Heart left ventricle (tissue), 16 donors: Measurements from ENCODE around the gene FKBP15. TPM values are rescaled to one million over a fixed set of nuclear protein-coding genes. Genes with fewer than 3 reads are reported as not detected.
A peak's percentile ranks its signal among the peaks of the same experiment; 100 is the strongest.

ENCODE experiments used
- ATAC-seq, 4 donors: fragments of 200-7000 bp; cut with Tn5 transposase; one replicate each; pipeline ENCODE4 v1.9.1; 2020 to 2022; ENCODE audit warnings: moderate library complexity in 4 of 4, mild to moderate bottlenecking in 3 of 4, moderate number of reproducible peaks in 1 of 4
- DNase-seq, 5 donors: peaks; one replicate each; pipeline ENCODE4 v3.0.0-alpha.2; 2020
- H3K27ac ChIP-seq, 12 donors: fragments of 200-600 bp; sonication (generic) in 4 of 12; one replicate each; pipeline versions ENCODE4 v1.5.0 to v1.8.0; 2016 to 2022; ENCODE audit warnings: mild to moderate bottlenecking in 2 of 12
- H3K27me3 ChIP-seq, 9 donors: fragments of 200-600 bp; sonication (generic) in 2 of 9; one replicate each; pipeline versions ENCODE4 v1.5.1 to v1.8.0; 2016 to 2022; ENCODE audit warnings: mild to moderate bottlenecking in 3 of 9
- H3K36me3 ChIP-seq, 9 donors: fragments of 200-600 bp; sonication (generic) in 2 of 9; one replicate each; pipeline versions ENCODE4 v1.5.0 to v1.8.0; 2018 to 2022; ENCODE audit warnings: mild to moderate bottlenecking in 2 of 9
- H3K4me1 ChIP-seq, 12 donors: fragments of 200-600 bp; sonication (generic) in 4 of 12; one replicate each; pipeline versions ENCODE4 v1.5.0 to v1.8.0; 2016 to 2022; ENCODE audit warnings: mild to moderate bottlenecking in 3 of 12
- H3K4me3 ChIP-seq, 12 donors: fragments of 200-600 bp; sonication (generic) in 4 of 12; one replicate each; pipeline versions ENCODE4 v1.5.0 to v1.8.0; 2017 to 2022; ENCODE audit warnings: mild to moderate bottlenecking in 9 of 12, moderate library complexity in 4 of 12
- H3K9me3 ChIP-seq, 12 donors: fragments of 200-600 bp; sonication (generic) in 4 of 12; one replicate each; pipeline versions ENCODE4 v1.5.0 to v1.8.0; 2016 to 2022; ENCODE audit warnings: mild to moderate bottlenecking in 1 of 12
- POLR2A ChIP-seq, 2 donors: fragments of 450-650 bp; IDR thresholded peaks; one replicate each; pipeline ENCODE4 v1.6.1; 2017; ENCODE audit warnings: antibody characterized with exemption in 2 of 2, mild to moderate bottlenecking in 2 of 2, moderate library complexity in 2 of 2
- WGBS, 4 donors: extraction: QIAGEN DNeasy Blood & Tissue Kit in 2 of 4; methylation state at CpG; one replicate each; pipeline versions ENCODE4 v1.1.5 to v1.1.7; 2013 to 2018; 5-methylcytosine and 5-hydroxymethylcytosine counted together
- intact Hi-C, 10 donors: fragments of 100-400 bp; cut with DNase I; formaldehyde crosslinking; loops; one replicate each; pipeline versions ENCODE4 v1.11.1 to v1.14.2; 2022
- polyA plus RNA-seq, 2 donors: library from polyadenylated mRNA; stranded (reverse); fragments of 200-250 nt; gene quantifications; one replicate each; pipeline ENCODE4 v1.2.3, GENCODE V29; 2013
- total RNA-seq, 9 donors: library from RNA; depleted of rRNA in 2 of 9; stranded (reverse); fragments of >200 nt in 2 of 9; fragmentation: NEBNext Ultra II Directional in 3 of 9; extraction: Animal tissue kit (Norgen Biotek cat#: 25700) in 3 of 9; gene quantifications; one replicate each; pipeline versions ENCODE4 v1.1.0 to v1.2.4, GENCODE V29; 2016 to 2023
- TF ChIP-seq, protein P1 (sequence below), 12 donors: fragments of 200-600 bp; sonication (generic) in 4 of 12; IDR thresholded peaks; one replicate each; pipeline versions ENCODE4 v1.5.0 to v1.8.0; 2018 to 2022; ENCODE audit warnings: antibody characterized with exemption in 12 of 12, mild to moderate bottlenecking in 5 of 12
- donor health status: ischemic (EF 13 %, LVEDD 7.1; RV severe dilation, severe dysfunction).
- donor health status: healthy with polysubstance abuse.
- donor health status: DM: no; HTN: yes; CAD: no.
- donor health status: DM: no; HTN: no; CAD: no.
- donor health status: ischemic (EF 25% LVEDD 6.9; RV normal size, moderate dysfunction).
- donor health status: ischemic (EF 25% LVEDD 5.7; RV mildly dilated, moderate dysfunction).
- donor health status: healthy.
- donor health status: DM: yes; HTN: yes; CAD: no.
- donor health status: ischemic (EF 35%, LVEDD 5.7; RV mildly dilated, moderate dysfunction).
- donor health status: nonischemic (EF 11% LVEDD 7.7; RV severe dilation, severe dysfunction).
- donor health status: DM: yes; HTN: yes; CAD: no.
- donor health status: PGD.
- donor health status: ischemic (EF 29% LVEDD 5.4; RV normal size, mild dysfunction).
- donor health status: nonischemic (EF 23%, LVEDD 6.1; RV moderate dilation, normal function).

The FKBP15 gene
- total and polyA plus RNA-seq, 11 donors, result 9.9 to 45.5 (median 18.3) TPM

- ATAC-seq (peak; percentile 57 to 79 (median 75)), DNase-seq (peak; percentile 57 to 80 (median 68))
- WGBS, 4 donors, result 39 to 51% (median 41%) methylated on average over 4 of the region's 4 CpGs
- Histone ChIP-seq H3K9me3 (no peaks in the 10 kb centered on the region), H3K4me3 (no peak overlapping the region), H3K27me3 (no peaks in the 10 kb centered on the region), H3K4me1 (peaks cover 0 to 32% (median 12%) of the 10 kb centered on the region in 12 donors), H3K27ac (peak overlapping the region in 3 of 12 donors; percentile 4 to 39 (median 35)), H3K36me3 (peaks cover 0 to 100% (median 92%) of the 10 kb centered on the region in 9 donors)
- no peak for TF ChIP-seq POLR2A (IDR thresholded peaks at IDR 0.05)
- TF ChIP-seq, protein P1, sequence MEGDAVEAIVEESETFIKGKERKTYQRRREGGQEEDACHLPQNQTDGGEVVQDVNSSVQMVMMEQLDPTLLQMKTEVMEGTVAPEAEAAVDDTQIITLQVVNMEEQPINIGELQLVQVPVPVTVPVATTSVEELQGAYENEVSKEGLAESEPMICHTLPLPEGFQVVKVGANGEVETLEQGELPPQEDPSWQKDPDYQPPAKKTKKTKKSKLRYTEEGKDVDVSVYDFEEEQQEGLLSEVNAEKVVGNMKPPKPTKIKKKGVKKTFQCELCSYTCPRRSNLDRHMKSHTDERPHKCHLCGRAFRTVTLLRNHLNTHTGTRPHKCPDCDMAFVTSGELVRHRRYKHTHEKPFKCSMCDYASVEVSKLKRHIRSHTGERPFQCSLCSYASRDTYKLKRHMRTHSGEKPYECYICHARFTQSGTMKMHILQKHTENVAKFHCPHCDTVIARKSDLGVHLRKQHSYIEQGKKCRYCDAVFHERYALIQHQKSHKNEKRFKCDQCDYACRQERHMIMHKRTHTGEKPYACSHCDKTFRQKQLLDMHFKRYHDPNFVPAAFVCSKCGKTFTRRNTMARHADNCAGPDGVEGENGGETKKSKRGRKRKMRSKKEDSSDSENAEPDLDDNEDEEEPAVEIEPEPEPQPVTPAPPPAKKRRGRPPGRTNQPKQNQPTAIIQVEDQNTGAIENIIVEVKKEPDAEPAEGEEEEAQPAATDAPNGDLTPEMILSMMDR (IDR thresholded peaks at IDR 0.05), result no peak
- intact Hi-C loops, result no loop called here
Observed at GRCh38 chr9:113164536-113165300, 56.4 kb downstream of the FKBP15 start.

DNA sequence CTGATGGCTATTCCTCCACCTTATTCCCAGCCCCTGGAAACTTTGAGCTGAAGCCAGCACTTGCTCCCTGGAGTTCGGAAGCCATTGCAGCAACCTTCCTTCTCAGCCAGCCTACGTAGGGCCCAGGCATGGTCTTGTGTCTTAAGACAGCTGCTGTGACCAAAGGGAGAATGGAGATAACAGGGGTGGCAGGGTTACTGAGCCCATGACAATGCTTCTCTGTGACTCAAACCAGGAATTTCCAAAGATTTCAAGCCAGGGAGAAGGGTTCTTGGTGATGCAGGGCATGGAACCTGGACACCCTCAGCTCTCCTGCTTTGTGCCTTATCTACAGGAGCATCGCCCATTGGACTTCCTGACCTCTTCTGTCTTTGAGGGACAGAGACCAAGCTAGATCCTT is 58.1 kb downstream of the FKBP15 start:
- DNase-seq (no peak), ATAC-seq (no peak)
- intact Hi-C loops, result no loop called here
- Histone ChIP-seq H3K36me3 (peaks cover 0 to 100% (median 91%) of the 10 kb centered on the region in 9 donors), H3K27ac (no peak overlapping the region), H3K9me3 (no peaks in the 10 kb centered on the region), H3K4me3 (no peak overlapping the region), H3K4me1 (peaks cover 0 to 32% (median 12%) of the 10 kb centered on the region in 12 donors), H3K27me3 (no peaks in the 10 kb centered on the region)
- 61 to 70% (median 65%) methylated on average over 3 of the region's 3 CpGs for WGBS, 4 donors
- TF ChIP-seq, protein P1 (IDR thresholded peaks at IDR 0.05), result no peak
- TF ChIP-seq POLR2A (IDR thresholded peaks at IDR 0.05), result no peak

- peaks cover 0 to 91% (median 74%) of the 10 kb centered on the region in 9 donors for H3K36me3 ChIP-seq
Observed at GRCh38 chr9:113160571-113160970, 60.5 kb downstream of the FKBP15 start.

GRCh38 chr9:113158446-113158845 is 62.6 kb downstream of the FKBP15 start:
- WGBS, 4 donors, result 80 to 82% (median 81%) methylated on average over 5 of the region's 5 CpGs
- H3K9me3 ChIP-seq, result no peaks in the 10 kb centered on the region
- intact Hi-C loops, result loop anchor here in 2 of 10 donors (10.0 kb wide), 2 partner anchors 104 to 116 kb away; partner anchors contain the start of genes CDC26 (in 1 of the 2), PRPF4 (in 1 of the 2) and ZFP37 (in 1 of the 2)
- TF ChIP-seq POLR2A (IDR thresholded peaks at IDR 0.05), result no peak
- TF ChIP-seq, protein P1 (IDR thresholded peaks at IDR 0.05), result no peak
- no peak for ATAC-seq
- H3K27me3 ChIP-seq, result no peaks in the 10 kb centered on the region
- H3K36me3 ChIP-seq, result peaks cover 0 to 70% (median 54%) of the 10 kb centered on the region in 9 donors
- peaks cover 0 to 36% (median 4%) of the 10 kb centered on the region in 12 donors for H3K4me1 ChIP-seq
- no peak overlapping the region for H3K27ac ChIP-seq
- no peak overlapping the region for H3K4me3 ChIP-seq
- no peak for DNase-seq

More at GRCh38 chr9:113160571-113160970, 60.5 kb downstream of the FKBP15 start:
- no peak overlapping the region for H3K27ac ChIP-seq
- no peaks in the 10 kb centered on the region for H3K9me3 ChIP-seq
- H3K27me3 ChIP-seq, result no peaks in the 10 kb centered on the region
- TF ChIP-seq POLR2A (IDR thresholded peaks at IDR 0.05), result no peak
- TF ChIP-seq, protein P1 (IDR thresholded peaks at IDR 0.05), result no peak
- intact Hi-C loops, result no loop called here
- WGBS, 4 donors, result 15 to 50% (median 29%) methylated on average over 3 of the region's 3 CpGs
- H3K4me1 ChIP-seq, result peaks cover 0 to 30% (median 12%) of the 10 kb centered on the region in 12 donors
- ATAC-seq (no peak), DNase-seq (no peak)
- no peak overlapping the region for H3K4me3 ChIP-seq
